Stimulated activated CD4-positive, alpha-beta T cell treated with anti-CD3 and anti-CD28 coated beads, Interleukin-1b, Interleukin-23, amount 100 ng/mL, for 1 hour (primary cell): ENCODE data around the gene NDUFB4.
"Not testable (repeated sequence)": the region's sequence is repeated elsewhere in the genome, so short reads cannot be mapped to it uniquely, and the experiment has no call there.

Experiments
- DNase-seq, 2 donors: peaks; one replicate each; pipeline ENCODE4 v3.0.0-alpha.2; 2020; ENCODE audit warnings: low read depth in 2 of 2

The NDUFB4 gene

DNA sequence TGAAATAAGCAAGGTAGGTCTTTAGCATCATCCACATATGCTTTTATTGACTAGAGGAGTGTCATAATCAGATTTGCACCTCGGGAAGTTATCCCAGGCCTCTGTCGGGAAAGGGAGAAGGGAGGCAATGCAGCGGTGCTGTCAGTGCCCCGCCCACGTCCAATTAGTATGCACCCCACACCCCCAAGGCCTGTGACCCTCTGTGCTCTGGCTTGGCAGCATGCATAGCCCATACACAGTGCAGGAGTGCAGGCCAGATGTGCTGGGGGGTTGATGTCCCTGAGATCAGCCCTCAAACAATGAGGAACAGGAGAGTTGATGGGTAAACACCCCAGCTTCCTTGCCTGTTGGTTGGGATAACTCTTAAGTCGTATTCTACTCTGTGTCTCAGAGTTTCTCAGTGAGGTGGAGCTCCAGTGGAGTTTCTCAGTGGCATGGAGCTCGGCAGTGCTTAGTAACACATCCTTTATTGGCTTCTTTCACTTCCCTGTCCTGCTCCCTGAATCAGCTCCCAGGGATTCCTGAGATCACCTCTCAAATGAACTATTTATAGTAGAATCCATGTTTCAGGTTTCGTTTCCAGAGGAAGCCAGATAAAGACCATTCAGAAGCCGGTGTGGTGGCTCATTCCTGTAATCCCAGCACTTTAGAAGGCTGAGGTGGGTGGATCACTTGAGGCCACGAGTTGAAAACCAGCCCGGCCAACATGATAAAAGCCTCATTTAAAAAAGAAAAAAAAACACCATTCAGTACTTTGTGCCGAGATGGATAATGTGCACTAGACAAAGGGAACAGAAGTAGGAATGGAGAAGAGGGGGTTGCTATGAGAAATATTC is 26.7 kb upstream of the NDUFB4 start:
- DNase-seq = no peak

- no peak for DNase-seq
Measured at GRCh38 chr3:120572027-120572426, 24.1 kb upstream of the NDUFB4 start.

- no peak for DNase-seq
Measured at GRCh38 chr3:120587332-120587975, 8.7 kb upstream of the NDUFB4 start.

- no peak for DNase-seq
Measured at GRCh38 chr3:120595788-120596115, 384 bp upstream of the NDUFB4 start.

DNA sequence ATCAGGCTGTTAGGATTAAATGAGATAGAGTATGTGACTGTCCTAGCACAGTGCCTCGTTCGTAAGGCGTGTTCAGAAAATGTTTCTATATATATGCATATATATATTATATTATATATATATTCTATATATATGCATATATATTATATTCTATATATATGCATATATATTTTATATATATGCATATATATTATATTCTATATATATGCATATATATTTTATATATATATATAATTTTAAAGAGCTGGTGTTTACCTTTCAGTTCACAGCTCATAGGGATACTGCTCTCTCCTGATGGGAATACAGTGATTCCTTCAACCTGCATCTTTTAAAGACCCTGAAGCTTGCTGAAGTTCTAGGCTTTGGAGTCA is 702 bp downstream of the NDUFB4 start:
- DNase-seq = no peak

DNA sequence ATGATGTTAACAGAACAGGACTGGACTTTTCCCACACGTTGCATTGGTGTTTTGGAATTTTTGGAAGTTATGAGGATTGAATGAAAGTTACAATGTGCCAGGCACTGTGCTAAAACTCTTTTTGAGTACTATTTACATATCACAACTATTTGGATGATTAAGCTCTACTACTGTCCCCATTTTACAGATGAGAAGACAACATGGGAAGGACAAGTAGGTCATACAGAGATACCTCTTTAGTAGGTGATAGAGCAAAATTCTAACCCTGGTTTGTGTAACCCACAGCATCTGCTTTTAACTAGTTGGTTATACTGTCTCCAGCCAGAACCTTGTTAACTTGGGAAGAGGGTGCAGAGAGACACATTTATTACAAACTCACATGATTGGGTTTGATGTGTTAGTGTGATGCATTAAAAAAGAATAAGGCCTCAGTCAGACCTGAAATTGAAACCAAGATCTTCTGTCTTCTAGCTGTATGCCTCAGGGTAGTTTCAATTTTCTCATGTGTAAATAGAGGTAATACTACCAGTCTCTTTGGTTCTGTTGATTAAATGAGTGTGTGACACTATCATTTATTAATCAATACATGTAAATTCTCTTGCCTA is 1.4 kb downstream of the NDUFB4 start:
- no peak for DNase-seq

GRCh38 chr3:120599211-120599610 is 3.1 kb downstream of the NDUFB4 start:
- DNase-seq = no peak

DNA sequence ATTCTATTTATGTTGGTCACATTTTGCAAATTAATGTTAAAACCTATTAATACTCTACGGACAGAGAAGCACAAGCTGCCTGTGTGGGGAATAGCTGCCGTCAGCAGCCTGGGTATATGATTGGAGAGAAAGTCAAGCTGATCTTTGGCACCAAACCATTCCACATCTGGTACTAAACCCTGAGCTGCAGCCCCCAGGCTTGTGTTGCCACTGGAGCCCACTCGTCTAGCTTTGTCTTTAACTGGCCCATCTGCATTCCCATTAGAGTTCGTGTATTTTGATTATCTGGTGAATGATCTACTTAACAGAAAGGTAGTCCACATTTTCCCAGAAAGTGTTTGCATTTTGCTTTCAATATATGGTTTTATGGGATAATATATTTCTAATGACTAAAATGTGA is 5.4 kb downstream of the NDUFB4 start:
- no peak for DNase-seq

- no peak for DNase-seq
Measured at GRCh38 chr3:120602682-120603081, 6.5 kb downstream of the NDUFB4 start.

- DNase-seq = no peak
Measured at GRCh38 chr3:120604382-120604781, 8.2 kb downstream of the NDUFB4 start.

- no peak for DNase-seq
Measured at GRCh38 chr3:120604784-120605183, 8.6 kb downstream of the NDUFB4 start.

- DNase-seq = no peak
Measured at GRCh38 chr3:120608506-120608905, 12.4 kb downstream of the NDUFB4 start.

DNA sequence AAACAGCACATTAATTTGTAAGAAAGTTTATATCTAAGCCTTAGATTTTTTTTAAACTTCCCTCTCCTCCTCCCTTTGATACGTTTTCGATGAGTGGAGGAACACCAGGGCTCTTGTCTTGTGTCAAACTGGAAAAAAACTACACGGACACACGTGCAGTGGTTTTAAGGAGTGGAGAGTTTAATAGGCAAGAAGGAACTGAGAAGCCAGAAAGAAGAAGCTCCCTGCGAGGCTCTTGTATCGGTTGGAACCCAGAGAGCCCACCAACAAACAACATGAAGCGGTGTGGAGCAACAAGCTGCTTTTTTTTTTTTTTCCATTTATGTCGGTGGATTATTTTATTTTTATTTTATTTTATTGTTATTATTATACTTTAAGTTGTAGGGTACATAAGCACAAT is 18.6 kb downstream of the NDUFB4 start:
- no peak for DNase-seq

GRCh38 chr3:120615847-120616609 is 19.9 kb downstream of the NDUFB4 start:
- no peak for DNase-seq

GRCh38 chr3:120616745-120617144 is 20.6 kb downstream of the NDUFB4 start:
- DNase-seq = not testable (repeated sequence)

- DNase-seq = no peak
Measured at GRCh38 chr3:120622457-120622856, 26.3 kb downstream of the NDUFB4 start.

DNA sequence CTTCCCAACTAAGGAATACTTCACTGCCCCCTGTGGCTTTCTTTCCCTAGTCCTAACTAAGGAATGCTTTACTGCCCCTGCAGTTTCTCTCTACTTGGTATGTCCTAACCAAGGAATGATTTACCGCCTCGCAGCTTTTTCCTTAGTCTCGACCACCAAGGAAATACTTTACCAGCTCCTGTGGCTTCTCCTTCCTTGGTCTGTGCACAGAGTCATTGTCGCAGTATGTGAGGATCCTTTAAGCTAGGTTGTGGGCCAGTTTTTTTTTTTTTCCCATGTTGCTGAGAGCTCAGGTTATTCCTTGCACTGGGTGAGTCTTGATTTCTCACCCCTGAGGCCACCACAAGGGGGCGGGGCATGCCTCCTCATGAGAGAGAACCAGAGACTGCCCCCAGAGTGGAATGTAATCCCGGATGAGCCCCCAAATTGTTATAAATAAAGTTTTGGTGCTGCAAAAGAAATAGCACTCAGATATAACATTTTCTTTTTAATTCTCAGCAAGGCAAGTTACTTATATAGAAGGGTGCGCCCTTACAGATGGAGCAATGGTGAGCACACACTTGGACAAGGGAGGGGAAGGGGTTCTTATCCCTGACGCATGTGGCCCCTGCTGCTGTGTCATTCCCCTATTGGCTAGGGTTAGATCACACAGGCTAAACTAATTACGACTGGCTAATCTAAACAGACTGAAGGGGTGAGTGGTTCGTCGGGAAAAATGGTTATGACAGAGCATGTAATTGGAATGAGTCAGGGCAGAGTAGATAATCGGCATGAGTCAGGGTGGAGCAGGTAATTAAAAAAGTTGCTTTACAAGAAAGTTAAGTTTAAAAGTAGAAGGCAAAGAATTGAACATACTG is 27.0 kb downstream of the NDUFB4 start:
- no peak for DNase-seq

- DNase-seq = no peak
Measured at GRCh38 chr3:120623727-120624093, 27.6 kb downstream of the NDUFB4 start.

DNA sequence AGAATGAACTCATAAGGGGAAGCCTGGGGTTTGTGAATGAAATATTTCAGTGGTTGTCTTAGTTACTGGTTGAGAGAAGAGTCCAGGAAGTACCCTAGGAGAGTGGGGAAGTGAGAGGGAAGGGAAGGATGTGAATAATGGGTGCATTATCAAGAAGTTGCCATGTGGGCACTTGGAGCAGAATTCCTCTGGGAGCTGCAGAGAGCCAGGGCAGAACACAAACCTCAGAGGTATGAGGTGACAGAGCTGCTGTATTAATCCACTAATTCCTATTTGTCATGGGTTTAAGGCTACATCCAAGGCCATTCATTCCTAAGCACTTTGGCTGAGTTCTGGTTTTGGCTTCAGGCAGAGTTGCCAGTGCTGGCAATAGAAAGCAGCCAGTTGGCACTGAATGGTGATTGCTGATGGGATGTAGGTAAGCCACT is 29.0 kb downstream of the NDUFB4 start:
- DNase-seq = no peak

GRCh38 chr3:120634539-120634938 is 38.4 kb downstream of the NDUFB4 start:
- no peak for DNase-seq

DNA sequence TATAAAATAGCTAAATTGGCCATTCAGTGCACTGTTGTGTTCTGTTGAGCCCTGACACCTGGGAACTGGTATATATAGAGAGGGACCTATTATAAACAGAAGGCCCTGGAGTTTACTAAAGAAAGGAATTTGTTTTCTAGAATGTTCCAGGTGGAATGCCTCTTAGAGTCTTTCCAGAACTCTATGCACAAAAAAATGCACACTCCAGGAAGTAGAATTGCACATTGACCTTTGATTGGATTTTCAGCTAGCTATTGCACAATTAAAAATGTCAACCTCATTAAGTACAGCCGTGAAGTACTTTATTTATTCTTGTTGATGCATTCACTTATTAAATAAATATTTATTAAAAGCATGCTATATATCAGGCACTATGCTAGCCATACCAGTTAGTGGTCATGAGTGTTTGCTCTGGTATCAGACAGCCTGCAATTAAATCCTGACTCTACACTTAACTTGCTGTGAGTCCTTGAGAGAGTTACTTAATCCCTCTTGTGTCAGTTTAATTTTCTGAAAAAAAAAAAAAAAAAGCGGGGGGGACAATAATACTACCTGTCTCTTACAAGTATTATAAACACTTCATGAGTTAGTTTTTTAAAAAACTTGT is 40.8 kb downstream of the NDUFB4 start:
- no peak for DNase-seq
